Endothelial cell of umbilical vein (primary cell): ENCODE results near the gene DENND4A. TPM values are rescaled to one million over a fixed set of nuclear protein-coding genes. Genes with fewer than 3 reads are reported as not detected.

Source experiments
- BruUV-seq: library from RNA; stranded (reverse); fragments of 400-500 nt; replicated peaks from 2 replicates; lab custom pipeline; 2021; lab: Mats Ljungman, UMichigan
- CTCF ChIA-PET: fragments of 300-600, 350-600 bp; sonication (Branson Sonifier 250); formaldehyde crosslinking; loops from one replicate; lab custom pipeline; 2021; ENCODE audit warnings: antibody characterized with exemption, inconsistent platforms; lab: Charles Lee
- POLR2A ChIA-PET: fragments of 300-600, 350-600 bp; sonication (Branson Sonifier 250); formaldehyde crosslinking; loops from one replicate; lab custom pipeline; 2021; ENCODE audit warnings: antibody characterized with exemption, inconsistent platforms; lab: Charles Lee
- DNase-seq: peaks from one replicate; pipeline ENCODE4 v3.0.0-alpha.2; 2011; ENCODE audit warnings: low read depth, low spot score
- FAIRE-seq: peaks from 2 replicates; lab custom pipeline; 2011; peaks lifted over from hg19 to GRCh38; lab: Jason Lieb, UNC
- H2AFZ ChIP-seq: 2 replicates; pipeline ENCODE4 v1.6.0; 2012; ENCODE audit warnings: low read depth, low read length, control low read depth, inconsistent platforms
- H3K27ac ChIP-seq: 2 replicates; pipeline ENCODE4 v1.5.1; 2011; ENCODE audit warnings: low read depth, mild to moderate bottlenecking, control low read depth, low read length, moderate library complexity; ENCODE audit not compliant: insufficient read depth
- H3K27me3 ChIP-seq, 2 experiments: 2 replicates each; pipeline versions ENCODE4 v1.6.0 to v1.6.1; 2011; ENCODE audit warnings: low read length in 2 of 2, mixed read lengths in 1 of 2; ENCODE audit not compliant: control insufficient read depth in 2 of 2, insufficient read depth in 2 of 2
- H3K36me3 ChIP-seq, 2 experiments: 2 replicates in 1 of 2; 3 replicates in 1 of 2; pipeline ENCODE4 v1.5.1; 2011; ENCODE audit warnings: low read length in 2 of 2, mild to moderate bottlenecking in 1 of 2, moderate library complexity in 1 of 2; ENCODE audit not compliant: control insufficient read depth in 2 of 2, insufficient read depth in 2 of 2; ENCODE audit errors: extremely low read depth in 1 of 2
- H3K4me1 ChIP-seq: 3 replicates; pipeline ENCODE4 v1.5.1; 2011; ENCODE audit warnings: mild to moderate bottlenecking, low read length; ENCODE audit not compliant: control insufficient read depth, insufficient read depth; ENCODE audit errors: extremely low read depth
- H3K4me2 ChIP-seq: 2 replicates; pipeline ENCODE4 v1.6.1; 2011; ENCODE audit warnings: low read length, control low read depth, mixed read lengths; ENCODE audit not compliant: insufficient read depth
- H3K4me3 ChIP-seq, 3 experiments: fragments of 200-600 bp in 1 of 3; sonication (generic), shearing (Covaris generic) in 1 of 3; replicated peaks in 1 of 3; 2 replicates each; pipeline ENCODE4 v1.5.1; 2011 to 2016; ENCODE audit warnings: control low read depth in 3 of 3, low read length in 3 of 3, mild to moderate bottlenecking in 2 of 3, inconsistent platforms in 1 of 3, low read depth in 1 of 3, moderate library complexity in 1 of 3; ENCODE audit not compliant: insufficient read depth in 1 of 3
- H3K79me2 ChIP-seq: 2 replicates; pipeline ENCODE4 v1.6.0; 2012; ENCODE audit warnings: low read length, inconsistent platforms; ENCODE audit not compliant: control insufficient read depth, insufficient read depth
- H3K9ac ChIP-seq: replicated peaks from 2 replicates; pipeline ENCODE3; 2011; ENCODE audit warnings: low read length, control low read depth; ENCODE audit not compliant: insufficient read depth; ENCODE audit errors: extremely low read depth
- H3K9me1 ChIP-seq: replicated peaks from 3 replicates; pipeline ENCODE4 v1.6.0; 2011; ENCODE audit warnings: mild to moderate bottlenecking, low read length; ENCODE audit not compliant: control insufficient read depth, insufficient read depth; ENCODE audit errors: extremely low read depth
- H3K9me3 ChIP-seq: replicated peaks from 2 replicates; pipeline ENCODE4 v1.5.1; 2012; ENCODE audit warnings: low read length, inconsistent platforms; ENCODE audit not compliant: control insufficient read depth, insufficient read depth
- H4K20me1 ChIP-seq: replicated peaks from 2 replicates; pipeline ENCODE3; 2011; ENCODE audit warnings: mild to moderate bottlenecking, low read length; ENCODE audit not compliant: control insufficient read depth, insufficient read depth; ENCODE audit errors: extremely low read depth
- CTCF ChIP-seq, 2 donors: IDR thresholded peaks; 1 replicate in 1 of 2; 2 replicates in 1 of 2; pipeline ENCODE4 v1.5.1; 2011; ENCODE audit warnings: low read length in 2 of 2, mild to moderate bottlenecking in 2 of 2, moderate library complexity in 2 of 2, control low read depth in 1 of 2, inconsistent platforms in 1 of 2, low read depth in 1 of 2; ENCODE audit not compliant: insufficient read depth in 1 of 2; ENCODE audit errors: extremely low read depth in 1 of 2
- EZH2 ChIP-seq: IDR thresholded peaks from 2 replicates; pipeline ENCODE4 v1.6.1; 2012; ENCODE audit warnings: borderline replicate concordance, low read depth, mild to moderate bottlenecking, moderate library complexity, low read length, inconsistent platforms; ENCODE audit not compliant: severe bottlenecking
- FOS ChIP-seq: IDR thresholded peaks from 2 replicates; pipeline ENCODE4 v1.6.1; 2011; ENCODE audit warnings: mild to moderate bottlenecking, low read length, moderate library complexity, borderline replicate concordance; ENCODE audit not compliant: insufficient read depth
- GATA2 ChIP-seq: IDR thresholded peaks from 2 replicates; pipeline ENCODE4 v1.7.0; 2011; ENCODE audit warnings: low read depth, mild to moderate bottlenecking, moderate library complexity, mixed read lengths, low read length; ENCODE audit not compliant: insufficient read length, insufficient read depth
- JUN ChIP-seq: IDR thresholded peaks from 2 replicates; pipeline ENCODE4 v1.6.1; 2011; ENCODE audit warnings: borderline replicate concordance, low read depth; ENCODE audit not compliant: insufficient read length, insufficient read depth
- MAX ChIP-seq: IDR thresholded peaks from 2 replicates; pipeline ENCODE4 v1.6.1; 2011; ENCODE audit not compliant: insufficient read depth, insufficient read length
- MYC ChIP-seq: IDR thresholded peaks from one replicate; pipeline ENCODE4 v1.6.1; 2011; ENCODE audit warnings: mild to moderate bottlenecking, low read depth, low read length
- POLR2A ChIP-seq: IDR thresholded peaks from 2 replicates; pipeline ENCODE4 v1.6.1; 2012; ENCODE audit warnings: low read depth, mild to moderate bottlenecking, control low read depth, low read length
- POLR2AphosphoS5 ChIP-seq: IDR thresholded peaks from 2 replicates; pipeline ENCODE4 v1.6.1; 2012; ENCODE audit warnings: low read depth, mild to moderate bottlenecking, control low read depth, low read length, moderate library complexity; ENCODE audit not compliant: insufficient read depth
- dilution Hi-C: fragments of 300-500 bp; cut with MboI; formaldehyde crosslinking; loops from one replicate; pipeline ENCODE4 v1.15.0; 2019; ENCODE audit warnings: low sequenced_read_pairs; ENCODE audit not compliant: extremely low pct_ligation_motif_present
- intact Hi-C: fragments of 100-400 bp; cut with micrococcal nuclease; formaldehyde crosslinking; loops from one replicate; pipeline ENCODE4 v1.10.0; 2022
- polyA plus RNA-seq, 4 experiments: library from polyadenylated mRNA; depleted of rRNA in 3 of 4; stranded (reverse) in 3 of 4; unstranded in 1 of 4; fragments of >200 nt; gene quantifications; 2 replicates each; pipeline versions ENCODE4 v1.2.1 to v1.2.3, GENCODE V29; 2011 to 2012; ENCODE audit warnings: missing spikeins in 1 of 4
- total RNA-seq: library from RNA; stranded (reverse); gene quantifications from 2 replicates; pipeline ENCODE4 v1.2.3, GENCODE V29; 2021

The DENND4A gene
- total and polyA plus RNA-seq, 2 donors (not counting 3 experiments of a cell fraction or from before 2014, with no cell fraction given) = 5.7 to 22.2 TPM

DNA sequence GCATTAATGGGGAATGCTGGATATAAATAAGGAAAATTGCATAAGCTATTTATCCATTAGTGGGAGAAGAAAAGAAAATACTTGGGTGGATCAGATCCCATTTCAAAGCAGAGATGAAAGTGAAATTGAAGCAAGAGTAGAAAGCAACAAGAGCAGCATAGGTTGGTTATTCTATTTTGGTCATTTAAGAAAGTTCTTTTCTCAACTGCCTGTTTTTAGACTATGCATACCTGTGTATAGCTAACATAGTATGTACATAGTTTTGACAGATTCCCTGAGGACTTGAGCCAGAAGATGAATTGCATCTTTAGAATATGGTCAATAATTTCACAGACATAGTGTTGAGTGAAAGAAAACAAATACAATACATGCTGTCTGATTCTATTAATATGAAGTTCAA lies 29.0 kb upstream of the DENND4A start:
- intact Hi-C loops = loop anchor here (5.0 kb wide), 1 partner anchor 84 kb away; no protein-coding TSS in a partner anchor

More for the DNA sequence above, 29.0 kb upstream of the DENND4A start:
- Histone ChIP-seq H4K20me1 (no peaks in the 10 kb centered on the region), H2AFZ (no peak overlapping the region), H3K27ac (no peak overlapping the region), H3K36me3 (no peaks in the 10 kb centered on the region), H3K27me3 (no peaks in the 10 kb centered on the region), H3K9me1 (no peaks in the 10 kb centered on the region), H3K79me2 (no peaks in the 10 kb centered on the region), H3K9ac (no peak overlapping the region), H3K4me3 (no peak overlapping the region), H3K9me3 (no peaks in the 10 kb centered on the region), H3K4me2 (no peak overlapping the region), H3K4me1 (peaks cover 20% of the 10 kb centered on the region)
- dilution Hi-C loops = no loop called here
- CTCF ChIA-PET = interaction anchor here (1.1 kb wide), 1 partner anchor 8 kb away, joined by 3 read pairs; no protein-coding TSS in a partner anchor
- TF ChIP-seq EZH2 (no peak), POLR2AphosphoS5 (no peak), POLR2A (no peak), MAX (no peak), FOS (no peak), MYC (no peak), CTCF (IDR thresholded peaks at IDR 0.05; ENCODE audit: extremely low read depth in 1 of 2, insufficient read depth in 1 of 2, low read depth in 1 of 2, low read length in 2 of 2) (no peak), GATA2 (no peak), JUN (no peak)
- DNase-seq (no peak), FAIRE-seq (no peak)
- POLR2A ChIA-PET = interaction anchor here (0.7 kb wide), 1 partner anchor 218 kb away, joined by 4 read pairs; no protein-coding TSS in a partner anchor
- BruUV-seq = no TSS peak
